ENCODE measurements around the gene HPSE2. TPM values are rescaled to one million over a fixed set of nuclear protein-coding genes. Genes with fewer than 3 reads are reported as not detected.

Gene HPSE2
- total and polyA plus RNA-seq, 5 donors = 0.09 TPM; not detected in 4

- Histone ChIP-seq H3K4me1 (ENCODE audit: control insufficient read depth, insufficient read depth, low read length) (no peaks in the 10 kb centered on the region), H3K9me3 (ENCODE audit: control insufficient read depth, low read length) (no peaks in the 10 kb centered on the region), H3K27me3 (ENCODE audit: control insufficient read depth, insufficient read depth) (no peaks in the 10 kb centered on the region), H3K4me3 (ENCODE audit: low read length) (no peak overlapping the region), H3K27ac (ENCODE audit: low read length) (no peak overlapping the region)
- DNase-seq = no peak
- no peak for ATAC-seq
- intact Hi-C loops (cut with DNase I) = no loop called here
Observed at GRCh38 chr10:99062591-99062990, 173.1 kb downstream of the HPSE2 start.

- intact Hi-C loops (cut with DNase I) = no loop called here
- Histone ChIP-seq H3K4me1 (ENCODE audit: control insufficient read depth, insufficient read depth, low read length) (no peaks in the 10 kb centered on the region), H3K9me3 (ENCODE audit: control insufficient read depth, low read length) (no peaks in the 10 kb centered on the region), H3K27ac (ENCODE audit: low read length) (no peak overlapping the region), H3K27me3 (ENCODE audit: control insufficient read depth, insufficient read depth) (no peaks in the 10 kb centered on the region), H3K4me3 (ENCODE audit: low read length) (no peak overlapping the region)
- ATAC-seq = no peak
- no peak for DNase-seq
Observed at GRCh38 chr10:99058762-99059161, 176.9 kb downstream of the HPSE2 start.

GRCh38 chr10:99057936-99058690 lies 177.5 kb downstream of the HPSE2 start:
- H3K27me3 ChIP-seq (ENCODE audit: control insufficient read depth, insufficient read depth) = no peaks in the 10 kb centered on the region
- intact Hi-C loops (cut with DNase I) = no loop called here
- H3K27ac ChIP-seq (ENCODE audit: low read length) = no peak overlapping the region
- WGBS = 51% methylated on average over 4 of the region's 4 CpGs
- H3K4me1 ChIP-seq (ENCODE audit: control insufficient read depth, insufficient read depth, low read length) = no peaks in the 10 kb centered on the region
- DNase-seq (no peak), ATAC-seq (no peak)
- no peaks in the 10 kb centered on the region for H3K9me3 ChIP-seq (ENCODE audit: control insufficient read depth, low read length)
- H3K4me3 ChIP-seq (ENCODE audit: low read length) = no peak overlapping the region

- intact Hi-C loops (cut with DNase I) = no loop called here
- no peaks in the 10 kb centered on the region for H3K27me3 ChIP-seq (ENCODE audit: control insufficient read depth, insufficient read depth)
- no peak overlapping the region for H3K27ac ChIP-seq (ENCODE audit: low read length)
- no peaks in the 10 kb centered on the region for H3K4me1 ChIP-seq (ENCODE audit: control insufficient read depth, insufficient read depth, low read length)
- H3K9me3 ChIP-seq (ENCODE audit: control insufficient read depth, low read length) = no peaks in the 10 kb centered on the region
- no peak overlapping the region for H3K4me3 ChIP-seq (ENCODE audit: low read length)
- DNase-seq = no peak
- ATAC-seq = no peak
Observed at GRCh38 chr10:99045671-99046070, 190.0 kb downstream of the HPSE2 start.

GRCh38 chr10:99042051-99042771 lies 193.4 kb downstream of the HPSE2 start:
- no peak overlapping the region for H3K27ac ChIP-seq (ENCODE audit: low read length)
- ATAC-seq = no peak
- H3K4me1 ChIP-seq (ENCODE audit: control insufficient read depth, insufficient read depth, low read length) = no peaks in the 10 kb centered on the region
- H3K9me3 ChIP-seq (ENCODE audit: control insufficient read depth, low read length) = no peaks in the 10 kb centered on the region
- no peaks in the 10 kb centered on the region for H3K27me3 ChIP-seq (ENCODE audit: control insufficient read depth, insufficient read depth)
- DNase-seq = peak in 1 of 3 donors; percentile 9
- 86% methylated on average over 10 of the region's 10 CpGs for whole genome bisulfite sequencing
- intact Hi-C loops (cut with DNase I) = no loop called here
- no peak overlapping the region for H3K4me3 ChIP-seq (ENCODE audit: low read length)

GRCh38 chr10:99041468-99041867 lies 194.2 kb downstream of the HPSE2 start:
- intact Hi-C loops (cut with DNase I) = no loop called here
- no peaks in the 10 kb centered on the region for H3K27me3 ChIP-seq (ENCODE audit: control insufficient read depth, insufficient read depth)
- ATAC-seq (no peak), DNase-seq (peak in 1 of 3 donors; percentile 2)
- WGBS = 97% methylated on average over 4 of the region's 4 CpGs
- H3K9me3 ChIP-seq (ENCODE audit: control insufficient read depth, low read length) = no peaks in the 10 kb centered on the region
- H3K4me1 ChIP-seq (ENCODE audit: control insufficient read depth, insufficient read depth, low read length) = no peaks in the 10 kb centered on the region
- H3K27ac ChIP-seq (ENCODE audit: low read length) = no peak overlapping the region
- H3K4me3 ChIP-seq (ENCODE audit: low read length) = no peak overlapping the region

GRCh38 chr10:99013885-99014284 lies 221.8 kb downstream of the HPSE2 start:
- Histone ChIP-seq H3K4me1 (ENCODE audit: control insufficient read depth, insufficient read depth, low read length) (no peaks in the 10 kb centered on the region), H3K4me3 (ENCODE audit: low read length) (no peak overlapping the region), H3K27ac (ENCODE audit: low read length) (no peak overlapping the region), H3K9me3 (ENCODE audit: control insufficient read depth, low read length) (no peaks in the 10 kb centered on the region), H3K27me3 (ENCODE audit: control insufficient read depth, insufficient read depth) (no peaks in the 10 kb centered on the region)
- peak in 1 of 3 donors; percentile 19 for DNase-seq
- intact Hi-C loops (cut with DNase I) = no loop called here
- no peak for ATAC-seq
- 90% methylated on average over 9 of the region's 9 CpGs for WGBS

GRCh38 chr10:99010286-99010685 lies 225.4 kb downstream of the HPSE2 start:
- Histone ChIP-seq H3K27ac (ENCODE audit: low read length) (no peak overlapping the region), H3K4me3 (ENCODE audit: low read length) (no peak overlapping the region), H3K9me3 (ENCODE audit: control insufficient read depth, low read length) (no peaks in the 10 kb centered on the region), H3K4me1 (ENCODE audit: control insufficient read depth, insufficient read depth, low read length) (no peaks in the 10 kb centered on the region), H3K27me3 (ENCODE audit: control insufficient read depth, insufficient read depth) (no peaks in the 10 kb centered on the region)
- intact Hi-C loops (cut with DNase I) = no loop called here
- ATAC-seq = no peak
- DNase-seq = no peak

GRCh38 chr10:99008054-99008453 lies 227.6 kb downstream of the HPSE2 start:
- intact Hi-C loops (cut with DNase I) = no loop called here
- no peak for ATAC-seq
- 40% methylated on average over 2 of the region's 2 CpGs for WGBS

GRCh38 chr10:99007457-99007856 lies 228.2 kb downstream of the HPSE2 start:
- ATAC-seq (no peak), DNase-seq (no peak)
- Histone ChIP-seq H3K9me3 (ENCODE audit: control insufficient read depth, low read length) (no peaks in the 10 kb centered on the region), H3K4me1 (ENCODE audit: control insufficient read depth, insufficient read depth, low read length) (no peaks in the 10 kb centered on the region), H3K27me3 (ENCODE audit: control insufficient read depth, insufficient read depth) (no peaks in the 10 kb centered on the region), H3K4me3 (ENCODE audit: low read length) (no peak overlapping the region), H3K27ac (ENCODE audit: low read length) (no peak overlapping the region)
- intact Hi-C loops (cut with DNase I) = no loop called here

More at GRCh38 chr10:99008054-99008453, 227.6 kb downstream of the HPSE2 start:
- Histone ChIP-seq H3K27me3 (ENCODE audit: control insufficient read depth, insufficient read depth) (no peaks in the 10 kb centered on the region), H3K27ac (ENCODE audit: low read length) (no peak overlapping the region), H3K4me3 (ENCODE audit: low read length) (no peak overlapping the region), H3K9me3 (ENCODE audit: control insufficient read depth, low read length) (no peaks in the 10 kb centered on the region), H3K4me1 (ENCODE audit: control insufficient read depth, insufficient read depth, low read length) (no peaks in the 10 kb centered on the region)
- no peak for DNase-seq

GRCh38 chr10:99005254-99005653 lies 230.4 kb downstream of the HPSE2 start:
- Histone ChIP-seq H3K9me3 (ENCODE audit: control insufficient read depth, low read length) (no peaks in the 10 kb centered on the region), H3K4me1 (ENCODE audit: control insufficient read depth, insufficient read depth, low read length) (no peaks in the 10 kb centered on the region), H3K27me3 (ENCODE audit: control insufficient read depth, insufficient read depth) (no peaks in the 10 kb centered on the region), H3K4me3 (ENCODE audit: low read length) (no peak overlapping the region), H3K27ac (ENCODE audit: low read length) (no peak overlapping the region)
- ATAC-seq = no peak
- intact Hi-C loops (cut with DNase I) = no loop called here
- WGBS = 84% methylated on average over 1 of the region's 1 CpG
- no peak for DNase-seq
